ENCODE data around the gene STK11. TPM values are rescaled to one million over a fixed set of nuclear protein-coding genes. Genes with fewer than 3 reads are reported as not detected.
"Not testable (repeated sequence)": the region's sequence is repeated elsewhere in the genome, so short reads cannot be mapped to it uniquely, and the experiment has no call there.

Gene STK11
- polyA plus RNA-seq, 6 donors from 2014 or later = 11.5 to 28.1 (median 15.7) TPM

- H3K36me3 Mint-ChIP-seq; H3K9me3 Mint-ChIP-seq; DNase-seq; H3K27me3 Mint-ChIP-seq; ATAC-seq (ENCODE audit: low read depth in 2 of 2): not testable (repeated sequence)
- Mint-ChIP-seq H3K27ac (peak overlapping the region in 3 of 6 donors; percentile 33 to 70 (median 69)), H3K4me1 (peaks cover 13 to 33% (median 15%) of the 10 kb centered on the region in 3 donors), H3K4me3 (peak overlapping the region in 4 of 8 donors; percentile 20 to 74 (median 49))
Observed at GRCh38 chr19:1246265-1247087, 40.9 kb downstream of the STK11 start.

GRCh38 chr19:1247748-1248138 is 42.2 kb downstream of the STK11 start:
- H3K27me3 Mint-ChIP-seq = no peaks in the 10 kb centered on the region
- peak overlapping the region in 7 of 8 donors; percentile 20 to 85 (median 44) for H3K4me3 Mint-ChIP-seq
- H3K27ac Mint-ChIP-seq = peak overlapping the region in 3 of 6 donors; percentile 57 to 84 (median 66)
- peaks cover 14 to 28% (median 16%) of the 10 kb centered on the region in 3 donors for H3K4me1 Mint-ChIP-seq
- ATAC-seq (ENCODE audit: low read depth in 2 of 2) = no peak
- DNase-seq = no peak
- H3K36me3 Mint-ChIP-seq = no peaks in the 10 kb centered on the region
- no peaks in the 10 kb centered on the region for H3K9me3 Mint-ChIP-seq

GRCh38 chr19:1248139-1248785 is 42.7 kb downstream of the STK11 start, which contains the start of gene MIDN:
Gene MIDN, plus strand, starts transcription at chr19:1248583. Its CDS starts 1,714 bp downstream, at chr19:1250297.
- Mint-ChIP-seq H3K4me1 (peaks cover 16 to 24% (median 17%) of the 10 kb centered on the region in 3 donors), H3K27ac (peak within 1 kb of the TSS in 5 of 6 donors; percentile 21 to 94 (median 86)), H3K9me3 (no peaks in the 10 kb centered on the region), H3K27me3 (no peaks in the 10 kb centered on the region), H3K36me3 (no peaks in the 10 kb centered on the region), H3K4me3 (peak within 1 kb of the TSS; percentile 64 to 93 (median 78))
- ATAC-seq (ENCODE audit: low read depth in 2 of 2) = peak; percentile 2 to 8
- peak; percentile 78 for DNase-seq

GRCh38 chr19:1248786-1249297 is 43.3 kb downstream of the STK11 start:
- peak; percentile 24 to 29 for ATAC-seq (ENCODE audit: low read depth in 2 of 2)
- Mint-ChIP-seq H3K9me3 (no peaks in the 10 kb centered on the region), H3K36me3 (no peaks in the 10 kb centered on the region), H3K4me1 (peaks cover 20 to 25% (median 21%) of the 10 kb centered on the region in 3 donors), H3K27me3 (no peaks in the 10 kb centered on the region), H3K27ac (peak overlapping the region in 2 of 6 donors; percentile 80 to 84), H3K4me3 (peak overlapping the region; percentile 64 to 89 (median 76))
- peak; percentile 84 for DNase-seq

- ATAC-seq (ENCODE audit: low read depth in 2 of 2) = peak; percentile 55 to 62
- H3K27me3 Mint-ChIP-seq = no peaks in the 10 kb centered on the region
- peak; percentile 94 for DNase-seq
Observed at GRCh38 chr19:1249298-1249989, 43.9 kb downstream of the STK11 start.

GRCh38 chr19:1249990-1250436 is 44.4 kb downstream of the STK11 start:
- H3K36me3 Mint-ChIP-seq = no peaks in the 10 kb centered on the region
- ATAC-seq (ENCODE audit: low read depth in 2 of 2) (no peak), DNase-seq (no peak)
- H3K4me3 Mint-ChIP-seq = peak overlapping the region; percentile 82 to 94 (median 90)
- H3K27ac Mint-ChIP-seq = peak overlapping the region in 5 of 6 donors; percentile 89 to 94 (median 93)
- H3K27me3 Mint-ChIP-seq = no peaks in the 10 kb centered on the region
- H3K9me3 Mint-ChIP-seq = no peaks in the 10 kb centered on the region
- peaks cover 16 to 26% (median 22%) of the 10 kb centered on the region in 3 donors for H3K4me1 Mint-ChIP-seq

More at GRCh38 chr19:1249298-1249989, 43.9 kb downstream of the STK11 start:
- Mint-ChIP-seq H3K36me3 (no peaks in the 10 kb centered on the region), H3K9me3 (no peaks in the 10 kb centered on the region), H3K4me1 (peaks cover 19 to 25% (median 22%) of the 10 kb centered on the region in 3 donors), H3K4me3 (peak overlapping the region; percentile 82 to 94 (median 90)), H3K27ac (peak overlapping the region; percentile 89 to 97 (median 94))

GRCh38 chr19:1250437-1251260 is 45.1 kb downstream of the STK11 start:
- H3K4me1 Mint-ChIP-seq = peaks cover 16 to 29% (median 28%) of the 10 kb centered on the region in 3 donors
- H3K9me3 Mint-ChIP-seq = no peaks in the 10 kb centered on the region
- no peaks in the 10 kb centered on the region for H3K27me3 Mint-ChIP-seq
- ATAC-seq (ENCODE audit: low read depth in 2 of 2) = peak in 1 of 2 donors; percentile 4
- peak; percentile 70 for DNase-seq
- no peaks in the 10 kb centered on the region for H3K36me3 Mint-ChIP-seq
- peak overlapping the region in 5 of 6 donors; percentile 56 to 97 (median 95) for H3K27ac Mint-ChIP-seq
- peak overlapping the region; percentile 85 to 95 (median 91) for H3K4me3 Mint-ChIP-seq

- Mint-ChIP-seq H3K27me3 (no peaks in the 10 kb centered on the region), H3K36me3 (no peaks in the 10 kb centered on the region), H3K9me3 (no peaks in the 10 kb centered on the region), H3K27ac (peak overlapping the region; percentile 84 to 97 (median 94)), H3K4me3 (peak overlapping the region; percentile 85 to 95 (median 90)), H3K4me1 (peaks cover 16 to 30% (median 22%) of the 10 kb centered on the region in 3 donors)
- DNase-seq = peak; percentile 51
- ATAC-seq (ENCODE audit: low read depth in 2 of 2) = no peak
Observed at GRCh38 chr19:1251330-1252220, 46.0 kb downstream of the STK11 start.

- ATAC-seq (ENCODE audit: low read depth in 2 of 2) = peak; percentile 12 to 18
Observed at GRCh38 chr19:1252221-1252820, 46.7 kb downstream of the STK11 start.

GRCh38 chr19:1252821-1253513 is 47.4 kb downstream of the STK11 start:
- Mint-ChIP-seq H3K4me1 (peaks cover 22 to 37% (median 24%) of the 10 kb centered on the region in 3 donors), H3K27ac (peak overlapping the region in 5 of 6 donors; percentile 27 to 95 (median 85)), H3K27me3 (no peaks in the 10 kb centered on the region), H3K36me3 (peaks cover 0 to 5% of the 10 kb centered on the region in 2 donors), H3K4me3 (peak overlapping the region; percentile 63 to 95 (median 81)), H3K9me3 (no peaks in the 10 kb centered on the region)
- DNase-seq (peak; percentile 81), ATAC-seq (ENCODE audit: low read depth in 2 of 2) (peak; percentile 16 to 26)

More at GRCh38 chr19:1252221-1252820, 46.7 kb downstream of the STK11 start:
- Mint-ChIP-seq H3K9me3 (no peaks in the 10 kb centered on the region), H3K4me3 (peak overlapping the region; percentile 85 to 95 (median 90)), H3K36me3 (peaks cover 0 to under 1% of the 10 kb centered on the region in 2 donors), H3K27ac (peak overlapping the region; percentile 53 to 97 (median 86)), H3K4me1 (peaks cover 18 to 30% (median 18%) of the 10 kb centered on the region in 3 donors), H3K27me3 (no peaks in the 10 kb centered on the region)
- DNase-seq = peak; percentile 76
